H1 (cell line): ENCODE data around the gene ACTG2. TPM values are rescaled to one million over a fixed set of nuclear protein-coding genes. Genes with fewer than 3 reads are reported as not detected.

Experiments used
- CTCF ChIA-PET: fragments of 300-600 bp; sonication (Branson Sonifier 250); formaldehyde crosslinking; loops from one replicate; lab custom pipeline; 2021; ENCODE audit not compliant: partially characterized antibody; lab: Charles Lee
- POLR2A ChIA-PET: fragments of 300-600 bp; sonication (Branson Sonifier 250); formaldehyde crosslinking; loops from one replicate; lab custom pipeline; 2021; ENCODE audit warnings: inconsistent platforms; ENCODE audit not compliant: partially characterized antibody; lab: Charles Lee
- DNase-seq, 2 experiments: peaks; one replicate each; pipeline versions ENCODE4 v3.0.0 to v3.0.0-alpha.2; 2010 to 2022; ENCODE audit warnings: low spot score in 2 of 2, low read depth in 1 of 2, mixed read lengths in 1 of 2
- FAIRE-seq: peaks from 2 replicates; lab custom pipeline; 2011; peaks lifted over from hg19 to GRCh38; lab: Jason Lieb, UNC
- H2AFZ ChIP-seq: 2 replicates; pipeline ENCODE4 v1.8.1; 2012; ENCODE audit warnings: low read length, inconsistent platforms
- H2AK5ac ChIP-seq: 2 replicates; pipeline ENCODE4 v1.6.1; 2013; ENCODE audit warnings: low read depth, low read length
- H2BK120ac ChIP-seq: replicated peaks from 2 replicates; pipeline ENCODE3; 2013; ENCODE audit warnings: low read depth, low read length, inconsistent platforms
- H2BK12ac ChIP-seq: 2 replicates; pipeline ENCODE4 v1.6.1; 2013; ENCODE audit warnings: low read depth, low read length
- H2BK15ac ChIP-seq: 2 replicates; pipeline ENCODE4 v1.6.1; 2013; ENCODE audit warnings: low read length
- H2BK20ac ChIP-seq: 2 replicates; pipeline ENCODE4 v1.6.1; 2013; ENCODE audit warnings: low read length
- H2BK5ac ChIP-seq: 2 replicates; pipeline ENCODE4 v1.6.1; 2013; ENCODE audit warnings: low read depth, low read length
- H3K14ac ChIP-seq: 2 replicates; pipeline ENCODE4 v1.6.1; 2013; ENCODE audit warnings: inconsistent platforms; ENCODE audit not compliant: insufficient read length
- H3K18ac ChIP-seq: 2 replicates; pipeline ENCODE4 v1.6.1; 2013; ENCODE audit warnings: low read length; ENCODE audit errors: extremely low read depth
- H3K23ac ChIP-seq: 2 replicates; pipeline ENCODE4 v1.6.1; 2013; ENCODE audit warnings: inconsistent platforms; ENCODE audit not compliant: insufficient read length
- H3K23me2 ChIP-seq: 2 replicates; pipeline ENCODE4 v1.6.1; 2013; ENCODE audit warnings: low read depth, low read length
- H3K27ac ChIP-seq: 2 replicates; pipeline ENCODE4 v1.6.1; 2011; ENCODE audit warnings: low read depth, low read length, inconsistent platforms
- H3K27me3 ChIP-seq, 4 experiments: replicated peaks in 1 of 4; 1 replicate in 1 of 4; 2 replicates in 3 of 4; pipeline versions ENCODE4 v1.6.1 to v1.8.1; 2011 to 2013; ENCODE audit warnings: low read length in 3 of 4, mild to moderate bottlenecking in 3 of 4, inconsistent platforms in 2 of 4, mixed read lengths in 2 of 4, moderate library complexity in 1 of 4; ENCODE audit not compliant: control insufficient read depth in 3 of 4, insufficient read depth in 3 of 4; ENCODE audit errors: extremely low read depth in 1 of 4
- H3K36me3 ChIP-seq, 4 experiments: 2 replicates each; pipeline versions ENCODE4 v1.6.1 to v1.8.1; 2011 to 2013; ENCODE audit warnings: mild to moderate bottlenecking in 4 of 4, low read length in 3 of 4, moderate library complexity in 2 of 4, control low read depth in 1 of 4, inconsistent platforms in 1 of 4; ENCODE audit not compliant: insufficient read depth in 4 of 4, control insufficient read depth in 2 of 4
- H3K4ac ChIP-seq: replicated peaks from 2 replicates; pipeline ENCODE3; 2013; ENCODE audit warnings: low read length, low read depth, mixed read lengths, inconsistent platforms; ENCODE audit not compliant: insufficient read length
- H3K4me1 ChIP-seq, 4 experiments: replicated peaks in 1 of 4; 1 replicate in 1 of 4; 2 replicates in 3 of 4; pipeline versions ENCODE4 v1.6.1 to v1.8.1; 2011 to 2013; ENCODE audit warnings: low read length in 3 of 4, inconsistent platforms in 2 of 4, mixed read lengths in 1 of 4; ENCODE audit not compliant: insufficient read depth in 4 of 4, control insufficient read depth in 3 of 4
- H3K4me2 ChIP-seq, 2 experiments: 2 replicates each; pipeline versions ENCODE4 v1.6.1 to v1.8.1; 2011 to 2013; ENCODE audit warnings: low read depth in 2 of 2, low read length in 2 of 2, control low read depth in 1 of 2, inconsistent platforms in 1 of 2, mild to moderate bottlenecking in 1 of 2; ENCODE audit not compliant: insufficient read depth in 1 of 2
- H3K4me3 ChIP-seq, 4 experiments: fragments of 200-600, 300-600 bp in 1 of 4; sonication (generic), shearing (Covaris generic), sonication (Bioruptor Twin) in 1 of 4; 2 replicates each; pipeline versions ENCODE4 v1.5.1 to v1.8.1; 2011 to 2016; ENCODE audit warnings: low read length in 4 of 4, low read depth in 3 of 4, control low read depth in 2 of 4, inconsistent platforms in 2 of 4, mild to moderate bottlenecking in 2 of 4, mixed read lengths in 1 of 4, moderate library complexity in 1 of 4; ENCODE audit not compliant: insufficient read depth in 2 of 4; ENCODE audit errors: extremely low read depth in 1 of 4
- H3K56ac ChIP-seq: replicated peaks from 2 replicates; pipeline ENCODE3; 2013; ENCODE audit warnings: low read depth, mild to moderate bottlenecking, mixed read lengths, low read length, inconsistent platforms; ENCODE audit not compliant: insufficient read length
- H3K79me1 ChIP-seq: 2 replicates; pipeline ENCODE4 v1.6.1; 2013; ENCODE audit warnings: low read depth, low read length, control low read depth
- H3K79me2 ChIP-seq, 2 experiments: 2 replicates each; pipeline versions ENCODE4 v1.6.1 to v1.8.1; 2012 to 2013; ENCODE audit warnings: low read length in 2 of 2, mild to moderate bottlenecking in 2 of 2, inconsistent platforms in 1 of 2; ENCODE audit not compliant: insufficient read depth in 2 of 2, control insufficient read depth in 1 of 2
- H3K9ac ChIP-seq, 4 experiments: replicated peaks in 1 of 4; 1 replicate in 1 of 4; 2 replicates in 3 of 4; pipeline versions ENCODE4 v1.6.1 to v1.8.1; 2011 to 2013; ENCODE audit warnings: low read depth in 3 of 4, low read length in 3 of 4, control low read depth in 2 of 4, mild to moderate bottlenecking in 2 of 4, moderate library complexity in 2 of 4, inconsistent platforms in 1 of 4; ENCODE audit errors: extremely low read depth in 1 of 4
- H3K9me3 ChIP-seq, 2 experiments: 2 replicates each; pipeline versions ENCODE4 v1.6.1 to v1.8.1; 2012 to 2013; ENCODE audit warnings: mild to moderate bottlenecking in 2 of 2, moderate library complexity in 2 of 2, control low read depth in 1 of 2, inconsistent platforms in 1 of 2, low read depth in 1 of 2, low read length in 1 of 2, mixed read lengths in 1 of 2; ENCODE audit not compliant: insufficient read depth in 2 of 2
- H4K20me1 ChIP-seq, 2 experiments: replicated peaks in 1 of 2; 2 replicates each; pipeline versions ENCODE3 to v1.8.1; 2011 to 2013; ENCODE audit warnings: inconsistent platforms in 2 of 2, low read length in 2 of 2, mild to moderate bottlenecking in 1 of 2; ENCODE audit not compliant: insufficient read depth in 2 of 2, control insufficient read depth in 1 of 2
- H4K5ac ChIP-seq: 2 replicates; pipeline ENCODE4 v1.6.1; 2013; ENCODE audit warnings: low read length, low read depth, mixed read lengths, inconsistent platforms; ENCODE audit not compliant: insufficient read length
- H4K8ac ChIP-seq: 2 replicates; pipeline ENCODE4 v1.8.0; 2013; ENCODE audit warnings: mild to moderate bottlenecking, moderate library complexity, low read length, inconsistent platforms; ENCODE audit not compliant: insufficient read depth; ENCODE audit errors: extremely low read depth
- H4K91ac ChIP-seq: replicated peaks from 2 replicates; pipeline ENCODE3; 2013; ENCODE audit warnings: low read length, mixed read lengths, inconsistent platforms; ENCODE audit not compliant: insufficient read length
- SP4 ChIP-seq: IDR thresholded peaks from 2 replicates; pipeline ENCODE4 v1.6.1; 2012; ENCODE audit warnings: low read length, inconsistent platforms
- WGBS, 2 experiments: shearing (Covaris generic) in 1 of 2; methylation state at CpG; one replicate each; pipeline versions ENCODE4 v1.1.6 to v1.1.7; 2013 to 2015; ENCODE audit warnings: low lambda C conversion rate in 2 of 2, mixed read lengths in 2 of 2, inconsistent platforms in 1 of 2, low coverage in 1 of 2, missing lambda C conversion rate in 1 of 2; ENCODE audit not compliant: insufficient replicate concordance in 2 of 2, insufficient coverage in 1 of 2, insufficient read length in 1 of 2; ENCODE audit errors: extremely low coverage in 1 of 2, missing lambda C conversion rate in 1 of 2; 5-methylcytosine and 5-hydroxymethylcytosine counted together
- polyA plus RNA-seq, 7 experiments: library from polyadenylated mRNA; depleted of rRNA in 3 of 7; stranded (reverse) in 5 of 7; unstranded in 2 of 7; fragments of >200 nt in 5 of 7; fragments of 200-250 nt in 2 of 7; gene quantifications; 1 replicate in 5 of 7; 2 replicates in 1 of 7; 4 replicates in 1 of 7; pipeline versions ENCODE4 v1.2.1 to v1.2.3, GENCODE V29; 2011 to 2013; ENCODE audit warnings: missing spikeins in 2 of 7, mixed read lengths in 2 of 7
- total RNA-seq: library from RNA; stranded (reverse); fragmentation: NEBNext Ultra II Directional; extraction: Animal tissue kit (Norgen Biotek cat#: 25700); gene quantifications from 2 replicates; pipeline ENCODE4 v1.2.1, GENCODE V29; 2021

Gene ACTG2
- total and polyA plus RNA-seq, 2 of the 8 experiments (the other 6 are each of a cell fraction or from before 2014, with no cell fraction given) = 6.2 to 13.7 TPM

- Histone ChIP-seq H3K36me3 (peaks cover 12 to 64% (median 44%) of the 10 kb centered on the region in 4 experiments), H2AFZ (no peak overlapping the region), H3K4me1 (no peaks in the 10 kb centered on the region), H2BK20ac (no peak overlapping the region), H3K27ac (no peak overlapping the region), H2BK15ac (no peak overlapping the region), H3K4ac (no peak overlapping the region), H3K23ac (no peak overlapping the region), H4K91ac (no peak overlapping the region), H3K18ac (no peak overlapping the region), H2BK5ac (no peak overlapping the region), H4K8ac (no peak overlapping the region), H3K56ac (no peak overlapping the region), H3K79me1 (no peaks in the 10 kb centered on the region), H3K79me2 (no peaks in the 10 kb centered on the region), H3K4me3 (no peak overlapping the region), H4K5ac (no peak overlapping the region), H3K4me2 (no peak overlapping the region), H3K9me3 (no peaks in the 10 kb centered on the region), H3K27me3 (no peaks in the 10 kb centered on the region), H2BK12ac (no peak overlapping the region), H4K20me1 (peaks cover 0 to 2% of the 10 kb centered on the region in 2 experiments), H3K9ac (no peak overlapping the region), H2AK5ac (no peak overlapping the region), H2BK120ac (no peak overlapping the region), H3K14ac (no peak overlapping the region), H3K23me2 (no peaks in the 10 kb centered on the region)
- FAIRE-seq (no peak), DNase-seq (no peak)
- ChIA-PET CTCF (no interaction called here), POLR2A (no interaction called here)
- WGBS, 2 experiments = 93% methylated on average over 6 of the region's 6 CpGs; no CpG with 5 or more reads in 1 of the 2 experiments
- no peak for TF ChIP-seq SP4
Measured at GRCh38 chr2:73859721-73860586, 32.9 kb upstream of the ACTG2 start.
